GM18909 (cell line): ENCODE results near the gene CACNA1G.

Source experiments
- ATAC-seq: cut with Tn5 transposase; IDR thresholded peaks from one replicate; pipeline ENCODE4 v1.9.1; 2021; ENCODE audit warnings: mild to moderate bottlenecking; ENCODE audit not compliant: unreplicated experiment, poor library complexity

Gene CACNA1G

DNA sequence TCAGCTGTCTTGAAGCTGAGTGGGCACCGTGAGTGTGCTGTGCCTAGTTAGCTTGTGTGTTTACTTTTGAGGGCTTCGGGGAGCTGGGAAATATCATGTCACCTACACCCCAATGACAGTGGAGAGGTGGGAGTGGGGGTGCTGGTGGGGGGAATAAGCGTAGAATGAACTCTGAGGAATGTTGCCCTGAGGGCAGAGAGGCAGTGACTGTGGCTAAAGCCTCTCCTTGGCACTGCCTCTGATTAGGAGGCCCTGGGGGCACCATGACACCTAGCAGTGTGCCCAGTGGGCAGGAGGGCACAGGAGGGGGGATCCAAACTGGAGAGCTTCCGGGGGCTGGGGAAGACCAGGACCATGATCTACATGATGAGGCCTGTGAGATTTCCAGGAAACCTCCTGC is 24.8 kb downstream of the CACNA1G start:
- ATAC-seq = no peak

DNA sequence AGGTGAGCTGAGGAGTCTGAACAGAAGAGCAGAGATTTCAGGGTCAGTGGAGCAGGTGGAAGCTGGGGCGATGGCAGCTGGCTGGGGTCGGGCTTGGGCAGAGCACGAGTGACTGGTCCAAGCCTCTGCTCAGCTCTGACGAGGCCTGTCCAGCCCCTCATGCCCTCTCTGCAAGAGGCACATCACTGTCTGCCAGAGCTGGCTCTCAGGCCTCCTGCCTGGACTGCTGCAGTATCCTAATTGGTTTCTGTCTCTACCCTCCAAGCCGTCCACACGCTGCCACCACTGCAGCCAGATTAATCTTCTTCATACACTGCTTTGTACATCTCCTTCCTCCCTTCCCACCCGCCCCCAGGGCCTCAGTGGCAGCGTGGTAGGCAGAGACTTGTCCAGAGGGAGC is 25.4 kb downstream of the CACNA1G start:
- no peak for ATAC-seq

DNA sequence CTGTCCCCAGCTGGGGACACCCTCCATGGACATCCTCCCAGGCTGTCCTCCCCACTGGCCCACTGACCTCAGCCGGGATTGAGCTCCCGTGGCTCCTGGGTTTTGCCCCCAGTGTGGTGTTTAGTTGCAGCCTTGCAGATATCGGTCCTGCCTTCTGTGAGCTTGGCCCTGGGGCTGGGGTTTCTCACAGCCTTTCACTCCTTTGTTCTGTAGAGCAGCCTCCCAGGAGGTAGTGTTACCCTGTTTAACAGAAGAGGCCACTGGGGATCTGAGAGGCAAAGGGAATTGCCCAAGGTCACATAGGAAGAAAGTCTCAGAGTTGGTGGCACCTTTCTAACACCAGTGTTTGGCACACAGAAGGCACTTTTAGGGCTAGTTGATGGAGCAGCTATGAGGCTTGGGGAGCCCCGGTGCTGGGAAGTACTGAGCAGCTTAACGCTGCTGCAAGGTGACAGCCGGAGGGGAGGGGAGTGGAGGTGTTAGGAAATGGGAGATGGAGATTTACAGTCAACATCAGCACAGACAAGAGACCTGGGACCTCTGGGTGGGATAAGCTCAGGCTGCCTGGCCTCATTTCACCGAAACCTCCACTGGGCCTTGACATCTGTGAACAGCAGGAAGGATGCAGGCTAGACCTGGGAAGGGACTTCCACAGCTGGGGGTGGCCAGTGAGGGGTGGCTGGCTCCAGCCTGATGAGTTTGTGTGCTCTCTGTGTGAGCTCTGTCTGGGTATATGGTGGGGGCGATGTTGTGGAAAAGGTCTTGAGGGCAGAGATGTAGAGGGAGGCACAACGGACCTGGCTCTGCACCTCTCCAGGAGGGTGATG is 26.1 kb downstream of the CACNA1G start:
- ATAC-seq = no peak

DNA sequence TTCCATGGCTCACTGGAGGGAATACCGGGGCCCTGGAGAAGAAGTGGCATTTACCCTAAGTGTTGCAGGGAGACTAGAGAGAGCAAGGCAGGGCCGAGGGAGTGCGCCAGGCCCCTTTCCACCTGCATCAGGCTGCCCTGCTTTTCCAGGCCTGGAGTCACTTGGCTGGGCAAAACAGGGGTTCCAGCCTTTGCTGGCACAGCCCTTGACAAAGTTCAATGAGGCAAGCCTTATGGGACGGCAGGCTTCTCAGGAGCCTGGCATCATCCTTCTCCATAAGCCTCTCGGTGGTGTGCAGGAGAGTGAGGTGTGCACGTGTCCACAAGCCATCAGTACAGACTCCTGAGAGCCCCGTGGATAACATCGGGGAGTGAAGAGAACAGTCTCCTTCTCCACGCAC is 27.1 kb downstream of the CACNA1G start:
- no peak for ATAC-seq

DNA sequence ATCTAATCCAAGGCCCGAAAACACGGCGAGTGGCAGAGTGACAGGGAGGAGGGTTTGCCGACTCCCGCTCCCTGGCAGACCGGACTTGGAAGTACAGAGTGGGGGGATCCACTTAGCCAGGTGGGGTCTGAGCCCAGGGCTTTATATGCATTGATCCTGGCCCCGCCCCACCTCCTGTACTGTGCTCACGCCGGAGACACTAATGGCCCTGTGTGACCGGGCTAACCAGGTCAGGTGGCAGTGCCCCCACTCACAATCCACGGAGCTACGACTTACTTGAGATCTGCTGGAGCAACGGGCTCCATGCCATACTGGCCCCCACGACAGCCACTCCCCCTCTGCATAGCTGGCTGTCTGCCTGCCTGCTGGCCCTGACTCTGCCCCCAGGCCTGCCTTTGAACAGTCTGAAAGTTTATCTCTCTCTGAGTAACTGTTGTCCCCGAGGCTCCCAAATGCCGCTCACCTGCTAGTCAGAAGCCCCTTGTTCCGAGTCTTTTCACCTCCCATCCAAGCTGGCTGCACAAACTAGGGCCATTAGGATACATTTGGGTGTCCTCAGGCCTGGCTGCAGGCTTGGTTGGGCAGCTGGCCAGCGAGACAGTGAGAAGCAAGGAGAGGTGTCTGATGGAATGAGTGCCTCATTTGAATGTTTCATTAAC is 28.0 kb downstream of the CACNA1G start:
- no peak for ATAC-seq

GRCh38 chr17:50589095-50589705 is 28.7 kb downstream of the CACNA1G start:
- no peak for ATAC-seq

DNA sequence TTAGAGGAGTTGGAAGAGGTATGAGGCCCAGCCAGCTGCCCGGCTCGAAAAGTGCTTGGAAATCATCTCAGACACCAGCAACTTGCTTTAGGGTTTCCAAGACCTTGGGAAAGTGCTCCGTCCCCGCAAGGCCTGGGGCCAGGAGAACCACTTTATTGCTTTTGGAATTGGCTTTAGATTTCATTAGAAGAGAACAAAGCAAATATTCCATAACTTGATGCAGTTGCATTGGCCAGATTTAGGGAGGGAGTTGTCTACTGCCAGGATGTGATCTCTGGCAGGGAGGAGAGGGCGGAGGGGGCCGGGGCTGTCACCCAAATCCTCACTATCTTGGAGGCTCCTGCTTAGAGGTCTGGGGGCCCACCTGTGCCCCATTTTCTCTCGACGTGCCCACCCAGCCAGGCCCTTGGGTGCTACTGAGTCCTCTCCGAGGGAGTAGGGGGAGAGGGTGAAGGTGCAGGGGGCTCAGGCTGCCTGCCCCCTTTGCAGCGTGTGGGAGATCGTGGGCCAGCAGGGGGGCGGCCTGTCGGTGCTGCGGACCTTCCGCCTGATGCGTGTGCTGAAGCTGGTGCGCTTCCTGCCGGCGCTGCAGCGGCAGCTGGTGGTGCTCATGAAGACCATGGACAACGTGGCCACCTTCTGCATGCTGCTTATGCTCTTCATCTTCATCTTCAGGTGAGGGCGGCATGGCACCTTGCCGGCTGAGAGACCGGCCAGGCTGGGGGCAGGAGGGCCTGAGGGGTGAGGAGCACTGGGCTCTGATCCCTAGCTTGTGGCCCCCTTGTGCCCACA is 30.6 kb downstream of the CACNA1G start:
- no peak for ATAC-seq

DNA sequence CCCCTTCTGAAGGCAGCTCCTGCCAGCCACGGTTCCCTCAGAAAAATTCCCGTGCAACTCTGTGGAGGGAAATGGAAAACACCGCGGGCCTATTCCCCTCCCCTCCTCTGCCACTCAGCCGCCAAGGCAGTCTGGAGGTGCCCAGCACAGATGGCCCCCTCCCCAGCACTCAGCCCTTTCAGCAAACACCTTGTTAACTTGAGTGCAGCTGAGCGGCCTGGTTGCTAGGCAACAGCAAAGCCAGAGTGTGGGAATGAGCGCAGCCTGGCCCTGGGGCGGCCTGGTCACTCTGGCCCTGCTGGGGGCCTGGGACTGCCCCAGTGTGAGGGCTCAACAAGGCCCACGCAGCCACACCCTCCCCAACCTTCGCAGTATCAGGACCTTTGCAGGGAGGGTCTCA is 32.8 kb downstream of the CACNA1G start:
- ATAC-seq = no peak

- ATAC-seq = no peak
Measured at GRCh38 chr17:50594128-50594823, 33.8 kb downstream of the CACNA1G start.

- no peak for ATAC-seq
Measured at GRCh38 chr17:50594892-50595291, 34.4 kb downstream of the CACNA1G start.

DNA sequence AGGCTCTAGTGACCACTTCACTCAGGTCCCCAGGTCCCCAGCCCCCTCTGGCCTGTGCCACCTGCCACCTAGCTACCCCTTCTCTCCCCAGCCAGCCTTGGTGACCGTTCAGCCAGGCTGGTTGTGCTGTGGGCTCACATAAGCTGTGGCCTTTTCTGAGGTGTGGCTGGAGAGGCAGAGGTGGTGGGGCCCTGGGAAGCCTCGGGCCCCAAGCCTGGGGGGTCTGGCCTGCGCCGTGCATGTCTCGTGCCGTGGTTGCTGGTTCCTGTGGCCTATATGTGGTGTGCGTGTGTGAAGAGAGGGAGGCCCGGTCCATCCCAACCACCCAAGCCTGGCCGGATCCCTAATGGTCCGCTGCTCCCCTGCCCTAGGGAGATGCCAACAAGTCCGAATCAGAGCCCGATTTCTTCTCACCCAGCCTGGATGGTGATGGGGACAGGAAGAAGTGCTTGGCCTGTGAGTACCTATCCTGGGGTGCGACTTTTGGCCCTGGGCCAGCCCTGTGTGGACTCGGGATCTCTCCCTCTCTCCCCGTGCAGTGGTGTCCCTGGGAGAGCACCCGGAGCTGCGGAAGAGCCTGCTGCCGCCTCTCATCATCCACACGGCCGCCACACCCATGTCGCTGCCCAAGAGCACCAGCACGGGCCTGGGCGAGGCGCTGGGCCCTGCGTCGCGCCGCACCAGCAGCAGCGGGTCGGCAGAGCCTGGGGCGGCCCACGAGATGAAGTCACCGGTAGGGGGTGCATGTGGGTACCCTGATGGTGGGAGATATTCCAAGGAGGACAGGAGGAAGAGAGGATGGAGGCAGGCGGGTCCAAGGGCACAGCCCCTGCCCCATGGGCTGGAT is 35.9 kb downstream of the CACNA1G start:
- no peak for ATAC-seq

DNA sequence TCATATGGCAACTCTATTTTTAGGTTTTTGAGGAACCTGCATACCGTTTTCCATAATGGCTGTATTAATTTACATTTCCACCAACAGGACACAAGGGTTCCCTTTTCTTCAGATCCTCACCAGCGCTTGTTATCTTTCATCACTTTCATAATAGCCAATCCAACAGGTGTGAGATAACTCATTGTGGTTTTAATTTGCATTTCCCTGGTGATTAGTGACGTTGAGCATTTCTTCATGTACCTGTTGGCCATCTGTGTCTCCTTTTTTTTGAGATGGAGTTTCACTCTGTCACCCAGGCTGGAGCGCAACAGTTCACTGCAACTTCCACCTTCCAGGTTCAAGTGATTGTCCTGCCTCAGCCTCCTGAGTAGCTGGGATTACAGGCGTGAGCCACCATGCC is 38.0 kb downstream of the CACNA1G start:
- ATAC-seq = no peak

DNA sequence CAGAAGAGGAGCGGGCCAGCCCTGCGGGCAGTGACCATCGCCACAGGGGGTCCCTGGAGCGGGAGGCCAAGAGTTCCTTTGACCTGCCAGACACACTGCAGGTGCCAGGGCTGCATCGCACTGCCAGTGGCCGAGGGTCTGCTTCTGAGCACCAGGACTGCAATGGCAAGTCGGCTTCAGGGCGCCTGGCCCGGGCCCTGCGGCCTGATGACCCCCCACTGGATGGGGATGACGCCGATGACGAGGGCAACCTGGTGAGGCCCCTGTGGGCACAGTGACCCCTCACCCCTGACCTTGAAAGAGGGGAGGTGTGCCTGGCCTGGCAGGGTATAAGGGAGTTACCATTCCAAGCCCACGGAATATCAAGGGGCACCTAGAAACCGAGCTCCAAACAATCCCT is 39.1 kb downstream of the CACNA1G start:
- ATAC-seq = no peak

- ATAC-seq = no peak
Measured at GRCh38 chr17:50601823-50602375, 41.4 kb downstream of the CACNA1G start.

DNA sequence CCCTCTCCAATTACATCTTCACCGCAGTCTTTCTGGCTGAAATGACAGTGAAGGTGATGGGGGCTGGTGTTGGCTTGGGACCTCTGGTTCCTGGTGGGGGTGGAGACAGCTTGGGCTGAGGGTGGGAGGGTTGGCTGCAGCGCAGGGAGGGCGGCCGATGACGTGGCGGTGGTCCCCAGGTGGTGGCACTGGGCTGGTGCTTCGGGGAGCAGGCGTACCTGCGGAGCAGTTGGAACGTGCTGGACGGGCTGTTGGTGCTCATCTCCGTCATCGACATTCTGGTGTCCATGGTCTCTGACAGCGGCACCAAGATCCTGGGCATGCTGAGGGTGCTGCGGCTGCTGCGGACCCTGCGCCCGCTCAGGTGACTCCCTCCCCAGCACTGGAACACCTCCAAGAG is 42.3 kb downstream of the CACNA1G start:
- ATAC-seq = no peak

- ATAC-seq = no peak
Measured at GRCh38 chr17:50603340-50603739, 42.8 kb downstream of the CACNA1G start.

DNA sequence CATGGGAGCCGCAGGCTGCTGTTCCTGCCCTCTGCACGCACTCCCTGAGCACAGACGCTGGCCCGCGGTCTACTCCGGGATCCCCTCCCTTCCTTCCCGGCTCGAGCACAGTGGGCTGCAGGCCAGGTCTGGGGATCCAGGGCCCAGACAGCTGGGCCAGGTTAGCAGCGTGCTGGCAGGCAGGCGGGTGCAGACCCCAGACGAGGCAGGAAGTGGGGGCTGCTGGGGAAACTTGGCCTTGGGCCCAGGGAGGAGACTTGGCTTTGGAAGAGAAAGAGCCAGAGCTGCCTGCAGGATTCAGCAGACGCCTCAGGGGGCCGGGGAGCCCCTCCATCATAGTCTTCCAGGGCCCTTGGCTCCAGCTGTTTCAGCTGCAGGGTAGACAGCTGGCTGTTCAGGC is 44.0 kb downstream of the CACNA1G start:
- ATAC-seq = no peak

GRCh38 chr17:50605429-50605828 is 44.9 kb downstream of the CACNA1G start:
- ATAC-seq = no peak
